ENCODE measurements around the gene TMCC3. TPM values are rescaled to one million over a fixed set of nuclear protein-coding genes. Genes with fewer than 3 reads are reported as not detected.

TMCC3 gene
- total and polyA plus RNA-seq, 2 experiments from 2014 or later, result 1.4 to 3.6 TPM

- DNase-seq (ENCODE audit: low spot score) (no peak), ATAC-seq (no peak)
- Histone ChIP-seq H3F3A (replicated peaks; ENCODE audit: low read depth) (no peaks in the 10 kb centered on the region), H3K4me1 (ENCODE audit: insufficient read depth) (no peaks in the 10 kb centered on the region), H3K9me2 (ENCODE audit: insufficient read depth) (no peaks in the 10 kb centered on the region), H3K27me3 (ENCODE audit: insufficient read depth) (no peaks in the 10 kb centered on the region), H3K36me3 (ENCODE audit: insufficient read depth) (no peaks in the 10 kb centered on the region), H3K79me2 (replicated peaks; ENCODE audit: insufficient read depth) (no peaks in the 10 kb centered on the region), H3K27ac (ENCODE audit: low read depth) (no peak overlapping the region), H4K20me1 (replicated peaks; ENCODE audit: insufficient read depth) (no peaks in the 10 kb centered on the region), H3K4me2 (no peak overlapping the region), H2AFZ (peak overlapping the region; percentile 18; the same call in 1 of the 2 replicates), H3K4me3 (no peak overlapping the region)
- H3K27me3 Mint-ChIP-seq (ENCODE audit: insufficient read depth, low read depth, poor library complexity), result peaks cover 7% of the 10 kb centered on the region
- H3K4me1 Mint-ChIP-seq, result peaks cover 8% of the 10 kb centered on the region; the same call in 2 of the 3 replicates
- no peaks in the 10 kb centered on the region for H3K36me3 Mint-ChIP-seq (ENCODE audit: low read depth)
- H3K4me3 Mint-ChIP-seq, result no peak overlapping the region
- H3K27ac Mint-ChIP-seq, result no peak overlapping the region
- no peaks in the 10 kb centered on the region for H3K9me3 Mint-ChIP-seq
- no peak for TF ChIP-seq NANOG (IDR thresholded peaks at IDR 0.05; ENCODE audit: borderline replicate concordance)
- TF ChIP-seq REST (IDR thresholded peaks at IDR 0.05; ENCODE audit: unreplicated experiment), result no peak
- no peak for TF ChIP-seq POLR2AphosphoS5 (IDR thresholded peaks at IDR 0.05; ENCODE audit: low read depth)
- peak; percentile 17 to 18; a peak in 2 of 4 replicates for TF ChIP-seq CTCF (conservative IDR thresholded peaks at IDR 0.05; ENCODE audit: low read depth in 2 of 2)
Measured at GRCh38 chr12:94535510-94535921, 114.8 kb downstream of the TMCC3 start.

- Mint-ChIP-seq H3K4me1 (peaks cover 8% of the 10 kb centered on the region; the same call in 2 of the 3 replicates), H3K27me3 (ENCODE audit: insufficient read depth, low read depth, poor library complexity) (peaks cover 7% of the 10 kb centered on the region), H3K4me3 (no peak overlapping the region), H3K9me3 (no peaks in the 10 kb centered on the region), H3K27ac (no peak overlapping the region), H3K36me3 (ENCODE audit: low read depth) (no peaks in the 10 kb centered on the region)
- Histone ChIP-seq H4K20me1 (replicated peaks; ENCODE audit: insufficient read depth) (no peaks in the 10 kb centered on the region), H3K4me2 (no peak overlapping the region), H3F3A (replicated peaks; ENCODE audit: low read depth) (no peaks in the 10 kb centered on the region), H3K9me2 (ENCODE audit: insufficient read depth) (no peaks in the 10 kb centered on the region), H3K27me3 (ENCODE audit: insufficient read depth) (no peaks in the 10 kb centered on the region), H3K79me2 (replicated peaks; ENCODE audit: insufficient read depth) (no peaks in the 10 kb centered on the region), H3K4me1 (ENCODE audit: insufficient read depth) (no peaks in the 10 kb centered on the region), H3K27ac (ENCODE audit: low read depth) (no peak overlapping the region), H3K36me3 (ENCODE audit: insufficient read depth) (no peaks in the 10 kb centered on the region), H3K4me3 (no peak overlapping the region), H2AFZ (0 out of 2 replicates have a peak overlapping the region, but pooled peaks have one; percentile 52)
- ATAC-seq (no peak), DNase-seq (ENCODE audit: low spot score) (peak; percentile 13)
- no peak for TF ChIP-seq REST (IDR thresholded peaks at IDR 0.05; ENCODE audit: unreplicated experiment)
- TF ChIP-seq JUNB (IDR thresholded peaks at IDR 0.05; ENCODE audit: unreplicated experiment), result no peak
- no peak for TF ChIP-seq POLR2AphosphoS5 (IDR thresholded peaks at IDR 0.05; ENCODE audit: low read depth)
Measured at GRCh38 chr12:94534774-94535509, 115.4 kb downstream of the TMCC3 start.

Measured in GM23338 (cell line).